Left colon (tissue), 2 donors: ENCODE measurements around the gene RRAGD. TPM values are rescaled to one million over a fixed set of nuclear protein-coding genes. Genes with fewer than 3 reads are reported as not detected.

ENCODE experiments used
- ATAC-seq: fragments of 200-7000 bp; cut with Tn5 transposase; one replicate; pipeline ENCODE4 v1.9.1; 2020; ENCODE audit warnings: mild to moderate bottlenecking, moderate library complexity
- DNase-seq, 2 donors: peaks; one replicate each; pipeline ENCODE4 v3.0.0-alpha.2; 2020
- intact Hi-C, 2 donors: fragments of 100-400 bp; cut with DNase I in 1 of 2; cut with micrococcal nuclease in 1 of 2; formaldehyde crosslinking; loops; one replicate each; pipeline versions ENCODE4 v1.11.2 to v1.14.0; 2022; cut with DNase I, micrococcal nuclease
- total RNA-seq, 2 donors: library from RNA; stranded (reverse); fragmentation: NEBNext Ultra II Directional; extraction: Animal tissue kit (Norgen Biotek cat#: 25700); gene quantifications; one replicate each; pipeline ENCODE4 v1.2.1, GENCODE V29; 2021
- donor health status: DM: no; HTN: no; CAD: no.
- donor health status: DM: yes; HTN: yes; CAD: no.

The RRAGD gene
- total RNA-seq, 2 donors from 2014 or later = 1.4 to 5.9 TPM

- intact Hi-C loops = no loop called here
- no peak for ATAC-seq
- DNase-seq = no peak
Observed at GRCh38 chr6:89314692-89315091, 97.4 kb downstream of the RRAGD start.

Other genes starting within 250 kb of the RRAGD start
- gene GABRR1, start 194.9 kb downstream of the RRAGD start, total RNA-seq = under 1 TPM in 1 of 2 donors, not detected in 1; 0.11 TPM
- gene GABRR2, start 97.0 kb downstream of the RRAGD start, total RNA-seq = under 1 TPM; 0.55 to 0.75 TPM
- gene UBE2J1, start 59.6 kb downstream of the RRAGD start, total RNA-seq = 10 to 100 TPM; 49.4 to 58.5 TPM
- gene ANKRD6, start 20.9 kb upstream of the RRAGD start, total RNA-seq = 1 to 10 TPM; 2.7 to 3.1 TPM
- gene LYRM2, start 226.5 kb upstream of the RRAGD start, total RNA-seq = 10 to 100 TPM; 36.2 to 39.7 TPM